Astrocyte (in vitro differentiated cells and primary cell): ENCODE measurements around the gene DAP.

Source experiments
- CTCF ChIP-seq: IDR thresholded peaks from 2 replicates; pipeline ENCODE4 v1.5.1; 2011; ENCODE audit warnings: low read depth, mild to moderate bottlenecking, inconsistent platforms, low read length, moderate library complexity; ENCODE audit not compliant: insufficient read depth
- EZH2 ChIP-seq: IDR thresholded peaks from 2 replicates; pipeline ENCODE4 v1.6.1; 2012; ENCODE audit warnings: mild to moderate bottlenecking, low read length, inconsistent platforms; ENCODE audit not compliant: insufficient read depth

- TF ChIP-seq CTCF, result no peak
- no peak for TF ChIP-seq EZH2
Measured at GRCh38 chr5:10793785-10794184, 32.8 kb upstream of the DAP start.
